ENCODE results near the gene AMMECR1.
"Not testable (repeated sequence)": the region's sequence is repeated elsewhere in the genome, so short reads cannot be mapped to it uniquely, and the experiment has no call there.

Gene AMMECR1

DNA sequence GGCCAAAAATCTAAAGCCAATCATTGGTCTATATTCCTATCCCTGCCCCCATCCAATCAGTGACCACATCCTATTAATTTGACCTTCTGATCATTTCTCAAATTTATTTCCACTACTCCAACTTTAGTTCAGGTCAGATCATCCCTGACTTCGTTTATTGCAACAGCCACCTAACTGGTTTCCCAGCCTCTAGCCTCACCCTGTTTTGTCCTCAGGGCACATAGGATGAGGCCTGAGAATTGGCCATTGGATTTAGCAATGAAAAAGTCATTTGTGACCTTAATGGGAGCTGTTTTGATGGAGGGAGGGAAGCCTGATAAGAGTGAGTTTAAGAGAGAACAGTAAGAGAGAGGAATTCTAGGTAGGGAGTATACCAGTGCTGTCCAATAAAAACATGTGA is 155.0 kb downstream of the AMMECR1 start:
- DNase-seq: no peak

DNA sequence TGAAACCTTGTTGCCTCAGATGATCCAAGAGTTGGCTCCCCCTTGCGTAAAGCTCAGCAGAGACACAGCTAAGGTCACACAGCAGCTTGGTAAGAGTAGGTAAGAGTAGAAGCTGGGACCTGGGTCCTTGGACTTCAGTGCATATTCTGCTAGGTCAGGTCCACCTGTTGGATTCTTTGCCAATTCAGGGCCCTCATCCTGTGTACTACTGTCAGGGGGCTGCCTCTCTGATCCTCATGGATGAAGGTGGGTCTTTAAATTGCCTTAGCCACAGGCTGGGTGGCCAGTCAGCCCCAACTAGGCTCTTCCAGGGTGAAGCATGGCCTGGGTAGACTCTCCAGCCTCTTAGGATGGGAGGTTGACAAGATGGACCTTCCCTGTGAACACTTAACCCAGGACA is 155.8 kb downstream of the AMMECR1 start:
- DNase-seq: no peak

DNA sequence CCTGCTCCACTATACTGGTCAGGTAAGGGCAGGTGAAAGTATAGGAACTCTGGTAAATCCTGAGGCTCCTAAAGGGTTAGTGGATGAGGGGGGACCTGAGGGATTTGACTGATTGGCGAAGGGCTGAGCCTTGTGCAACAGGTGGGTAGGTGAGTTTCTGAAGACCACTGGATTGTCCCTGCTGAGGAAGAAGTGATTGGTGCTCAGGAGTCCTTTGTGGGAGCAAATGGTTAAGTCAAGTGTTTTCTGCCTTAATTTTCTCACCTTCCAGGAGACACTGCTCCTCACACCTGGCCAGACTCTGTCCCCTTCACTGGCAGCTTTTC is 156.6 kb downstream of the AMMECR1 start:
- DNase-seq: no peak

DNA sequence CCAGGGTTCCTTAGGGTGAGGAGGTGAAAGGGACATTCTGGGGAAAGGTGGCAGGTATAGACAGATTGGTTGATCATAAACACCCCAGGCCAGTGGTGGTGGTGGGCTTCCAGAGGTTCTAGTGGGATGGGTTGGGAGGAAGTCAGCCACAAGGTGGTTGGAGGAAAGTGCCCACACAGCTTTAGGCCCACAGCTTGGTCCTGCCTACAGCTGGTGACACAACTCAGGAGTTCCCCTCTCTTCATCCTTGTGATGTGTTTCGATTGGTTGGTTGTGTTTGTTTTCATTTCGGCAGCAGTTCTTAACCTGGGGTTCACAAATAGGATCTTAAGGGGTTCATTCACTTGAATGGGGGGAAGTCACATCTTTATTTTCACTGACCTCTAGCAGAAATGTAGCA is 158.0 kb downstream of the AMMECR1 start:
- no peak for DNase-seq

DNA sequence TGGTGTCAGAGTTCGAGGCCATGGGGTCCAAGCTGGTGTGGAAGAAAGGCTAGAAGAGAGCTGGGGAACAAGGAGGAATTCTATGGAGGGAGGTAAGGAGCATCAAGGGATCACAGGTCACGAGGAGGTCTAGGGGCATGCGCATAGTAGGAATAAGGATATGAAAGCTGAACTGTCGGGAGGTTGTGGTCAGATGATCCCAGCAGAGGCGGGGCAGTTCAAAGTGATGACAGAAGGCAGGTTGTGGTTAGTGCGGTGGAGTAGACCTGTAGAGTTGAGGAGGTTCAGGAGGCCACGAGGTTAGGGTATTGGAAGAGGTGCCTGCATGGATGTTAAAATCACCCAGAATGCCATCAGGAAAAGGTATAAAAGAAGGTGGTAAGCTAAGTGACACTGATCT is 158.7 kb downstream of the AMMECR1 start:
- DNase-seq: no peak

DNA sequence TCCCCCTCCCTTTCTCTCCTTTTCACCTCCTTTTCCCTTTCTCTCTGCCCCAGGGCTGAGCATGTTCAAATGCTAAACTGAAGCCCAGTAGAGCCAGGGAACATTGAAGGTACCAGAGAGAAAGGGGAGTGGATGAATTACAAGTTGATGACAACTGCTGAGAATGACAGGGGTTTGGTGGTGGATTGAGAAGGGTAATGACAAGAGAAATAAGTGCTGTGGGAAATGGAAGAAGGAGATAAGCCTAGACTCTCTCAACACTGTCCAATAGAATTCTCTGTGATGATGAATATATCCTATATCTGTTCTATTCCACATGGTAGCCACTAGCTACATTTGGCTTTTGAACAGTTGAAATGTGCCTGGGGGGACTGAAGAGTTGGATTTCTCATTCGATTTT is 160.4 kb downstream of the AMMECR1 start:
- DNase-seq: no peak

DNA sequence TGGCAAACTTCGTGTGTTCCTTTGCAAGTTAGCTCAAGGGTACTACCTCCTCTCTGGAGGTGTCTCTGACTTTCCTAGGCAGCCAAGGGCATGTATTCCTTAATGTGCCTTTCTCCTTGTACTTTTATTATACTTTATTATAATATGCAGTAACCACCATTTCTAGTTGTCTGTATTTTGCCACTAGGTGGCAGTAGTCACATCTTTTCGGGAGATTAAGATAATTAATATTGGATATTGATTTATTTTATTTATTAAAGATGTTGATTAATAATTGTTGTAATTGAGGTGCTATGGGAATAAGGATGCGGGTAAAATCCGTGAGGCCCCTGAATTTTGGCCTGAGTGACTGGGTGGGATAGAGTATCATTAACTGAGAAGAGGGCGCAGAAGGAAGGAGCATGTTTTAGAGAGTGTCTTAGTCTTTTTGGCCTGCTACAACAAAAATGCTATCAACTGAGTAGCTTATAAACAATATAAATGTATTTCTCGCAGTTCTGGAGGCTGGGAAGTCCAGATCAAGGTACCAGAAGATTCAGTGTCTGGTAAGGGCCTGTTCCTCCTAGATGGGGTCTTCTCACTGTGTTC is 161.6 kb downstream of the AMMECR1 start:
- DNase-seq: no peak

DNA sequence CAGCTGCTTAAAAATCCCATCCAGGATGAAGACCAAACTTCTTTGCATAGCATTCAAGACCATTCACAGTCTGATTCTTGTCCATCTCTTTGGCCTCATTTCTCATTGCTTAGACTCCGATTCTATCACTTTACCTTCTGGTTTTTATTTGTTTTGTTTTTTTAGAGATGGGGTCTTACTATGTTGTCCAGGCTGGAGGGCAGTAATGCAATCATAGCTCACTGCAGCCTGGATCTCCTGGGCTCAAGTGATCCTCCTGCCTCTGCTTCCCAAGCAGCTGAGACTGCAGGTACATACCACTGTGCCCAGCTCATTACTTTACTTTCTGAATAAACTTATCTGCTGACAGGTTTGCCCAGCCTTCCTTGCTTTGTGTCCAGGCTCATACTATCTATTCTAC is 162.1 kb downstream of the AMMECR1 start:
- DNase-seq: no peak

DNA sequence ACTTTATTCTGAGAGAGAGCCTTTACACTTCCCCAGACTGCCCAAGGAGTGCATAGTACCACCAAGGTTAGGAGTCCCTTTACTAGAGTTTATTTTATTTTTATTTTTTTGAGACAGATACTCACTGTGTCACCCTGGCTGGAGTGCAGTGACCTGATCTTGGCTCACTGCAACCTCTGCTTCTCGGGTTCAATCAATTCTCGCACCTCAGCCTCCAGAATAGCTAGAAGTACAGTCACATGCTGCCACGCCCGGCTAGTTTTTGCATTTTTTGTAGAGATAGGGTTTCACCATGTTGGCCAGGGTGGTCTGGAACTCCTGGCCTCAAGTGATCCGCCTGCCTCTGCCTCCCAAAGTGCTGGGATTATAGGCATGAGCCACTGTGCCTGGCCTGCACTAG is 163.6 kb downstream of the AMMECR1 start:
- not testable (repeated sequence) for DNase-seq

DNA sequence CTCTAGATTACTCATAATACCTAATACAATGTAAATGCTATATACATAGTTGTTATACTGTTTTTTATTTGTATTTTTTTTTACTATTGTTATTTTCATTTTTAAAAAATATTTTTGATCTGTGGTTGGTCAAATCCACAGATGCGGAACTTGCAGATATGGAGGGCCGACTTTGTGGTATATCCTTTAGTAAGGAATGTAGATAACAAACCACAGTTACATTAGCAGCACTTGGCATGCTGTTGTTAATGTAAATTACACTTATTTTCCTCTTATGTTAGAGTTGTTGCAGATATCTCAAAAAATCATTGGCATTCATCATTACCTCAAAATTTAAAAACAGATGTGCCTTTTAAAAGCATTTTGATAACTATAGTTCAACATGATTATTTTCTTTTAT is 164.0 kb downstream of the AMMECR1 start:
- no peak for DNase-seq

DNA sequence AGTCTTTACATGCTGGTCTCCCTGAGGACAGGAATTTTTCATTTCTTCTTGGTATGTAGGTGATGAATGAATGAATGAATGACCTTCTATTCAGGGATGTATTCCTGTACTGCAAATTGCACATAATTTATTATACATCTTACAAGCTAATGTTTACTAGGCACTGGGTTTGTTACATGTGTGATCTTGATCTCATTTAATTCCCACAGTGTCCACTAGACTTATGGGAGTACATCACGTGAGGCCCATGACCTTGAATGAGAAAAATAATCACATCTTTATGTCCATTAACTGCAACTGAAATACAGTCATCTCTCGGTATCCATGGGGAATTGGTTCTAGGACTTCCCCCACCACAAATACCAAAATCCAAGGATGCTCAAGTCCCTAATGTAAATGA is 164.6 kb downstream of the AMMECR1 start:
- no peak for DNase-seq

DNA sequence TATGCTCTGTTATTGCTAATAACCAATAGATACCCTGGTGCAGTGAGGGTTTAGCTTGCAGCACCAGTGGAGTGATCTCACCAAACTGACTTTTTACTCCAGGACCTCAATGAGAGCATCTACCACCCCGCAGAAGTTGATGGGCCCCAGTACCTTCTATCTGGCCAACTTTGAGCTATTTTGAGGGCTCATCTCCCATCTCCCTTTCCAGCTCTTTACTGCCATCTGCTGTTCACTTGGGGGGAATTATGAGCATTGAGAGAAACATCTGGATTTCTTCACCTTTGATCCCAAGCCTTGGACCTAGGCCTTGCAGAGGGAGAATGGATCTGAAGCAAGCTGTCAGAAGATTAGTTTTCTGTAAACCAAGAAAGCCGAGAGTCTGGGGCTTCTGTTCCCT is 171.4 kb downstream of the AMMECR1 start:
- DNase-seq: no peak

DNA sequence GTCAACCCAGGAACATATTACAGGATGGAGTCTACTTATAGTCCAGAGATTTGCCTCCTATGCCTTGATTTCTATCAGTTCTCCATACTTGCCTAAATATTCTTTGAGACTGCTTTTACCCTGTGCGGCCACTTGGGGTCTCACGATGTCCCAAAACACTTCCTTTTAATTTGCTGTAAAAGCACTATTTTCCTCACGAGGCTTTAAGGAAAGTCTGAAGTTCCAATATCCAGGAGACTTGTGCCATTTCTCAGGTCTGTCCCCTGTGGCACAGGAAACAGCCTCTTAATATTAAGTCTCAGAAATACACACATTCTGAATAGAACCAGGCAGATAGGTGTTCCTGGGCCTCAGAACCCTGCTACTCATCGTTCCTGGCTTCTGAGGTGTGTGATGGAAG is 172.0 kb downstream of the AMMECR1 start:
- no peak for DNase-seq

DNA sequence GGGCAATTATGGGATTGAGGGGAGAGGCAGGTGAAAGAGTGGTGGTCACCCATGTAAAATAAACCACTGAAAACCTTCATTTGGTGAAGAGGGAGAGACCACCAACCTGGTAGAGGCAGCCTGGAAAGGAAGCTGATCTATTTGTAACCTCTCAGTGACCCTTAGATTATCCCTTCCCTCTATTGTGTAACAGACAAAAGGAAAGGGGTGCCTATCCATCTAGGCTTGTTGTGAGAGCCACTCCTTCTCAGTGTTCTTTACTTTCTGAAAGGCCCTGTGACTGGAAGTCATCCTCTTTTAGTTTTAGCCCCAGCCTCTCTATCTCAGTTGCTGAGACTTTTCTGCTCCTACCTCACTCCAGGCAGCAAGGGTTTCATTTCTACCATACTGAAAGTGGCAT is 172.6 kb downstream of the AMMECR1 start:
- DNase-seq: no peak
